SK-N-SH (cell line): Measurements from ENCODE around the gene MEX3D.

Experiments used
- CTCF ChIP-seq: fragments of 200-600 bp; sonication (generic); IDR thresholded peaks from 2 replicates; pipeline ENCODE4 v1.6.1; 2017; ENCODE audit warnings: antibody characterized with exemption, mild to moderate bottlenecking, moderate library complexity
- FOSL2 ChIP-seq: IDR thresholded peaks from 2 replicates; pipeline ENCODE4 v1.4.0; 2012; ENCODE audit warnings: low read depth, mild to moderate bottlenecking, moderate library complexity, borderline replicate concordance
- MAX ChIP-seq: IDR thresholded peaks from 2 replicates; pipeline ENCODE4 v1.4.0; 2012; ENCODE audit warnings: low read depth
- NRF1 ChIP-seq: IDR thresholded peaks from 2 replicates; pipeline ENCODE4 v1.6.1; 2012; ENCODE audit warnings: low read depth, mild to moderate bottlenecking, low read length
- PBX3 ChIP-seq: IDR thresholded peaks from 2 replicates; pipeline ENCODE4; 2012
- RCOR1 ChIP-seq: fragments of 150-350 bp; IDR thresholded peaks from 2 replicates; pipeline ENCODE4 v1.6.1; 2017; ENCODE audit warnings: antibody characterized with exemption, low read length
- RFX5 ChIP-seq: IDR thresholded peaks from 2 replicates; pipeline ENCODE4 v1.6.1; 2012; ENCODE audit warnings: mild to moderate bottlenecking, improper control_type of control experiment, low read length
- TAF1 ChIP-seq: IDR thresholded peaks from 2 replicates; pipeline ENCODE4 v1.6.1; 2012; ENCODE audit warnings: low read depth, mild to moderate bottlenecking, low read length, moderate library complexity, borderline replicate concordance

GRCh38 chr19:1554968-1555367 is 13.2 kb downstream of the MEX3D start:
- no peak for TF ChIP-seq CTCF
- no peak for TF ChIP-seq FOSL2
- no peak for TF ChIP-seq RFX5
- no peak for TF ChIP-seq MAX
- no peak for TF ChIP-seq NRF1
- TF ChIP-seq RCOR1, result no peak
- no peak for TF ChIP-seq PBX3
- no peak for TF ChIP-seq TAF1
